SU-DHL-6 (cell line): Measurements from ENCODE around the gene STK40.

ENCODE experiments used
- H2AFZ ChIP-seq: fragments of 200-600 bp; sonication (generic); 2 replicates; pipeline ENCODE4 v1.6.1; 2014; ENCODE audit warnings: low read depth, mild to moderate bottlenecking, moderate library complexity, mixed read lengths, antibody characterized with exemption, low read length; ENCODE audit not compliant: severe bottlenecking
- H3F3A ChIP-seq: fragments of 200-600 bp; shearing (Covaris generic); 2 replicates; pipeline ENCODE4 v1.6.0; 2016; ENCODE audit warnings: antibody characterized with exemption, mild to moderate bottlenecking; ENCODE audit not compliant: insufficient read depth
- H3K27ac ChIP-seq: fragments of 200-600 bp; sonication (generic); 2 replicates; pipeline ENCODE4 v1.5.1; 2016; ENCODE audit warnings: low read depth, mild to moderate bottlenecking, low read length, moderate library complexity, mixed read lengths
- H3K27me3 ChIP-seq: fragments of 200-600 bp; sonication (generic), shearing (Covaris generic); 2 replicates; pipeline ENCODE4 v1.6.0; 2014; ENCODE audit warnings: mild to moderate bottlenecking, low read length
- H3K36me3 ChIP-seq: fragments of 200-600 bp; sonication (generic); 2 replicates; pipeline ENCODE4 v1.6.1; 2014; ENCODE audit warnings: mild to moderate bottlenecking, low read length, mixed read lengths
- H3K4me2 ChIP-seq: fragments of 300-600, 200-600 bp; shearing (Covaris generic), sonication (generic); 2 replicates; pipeline ENCODE4 v1.6.0; 2014; ENCODE audit warnings: low read length, low read depth, mild to moderate bottlenecking; ENCODE audit not compliant: poor library complexity, severe bottlenecking
- H3K4me3 ChIP-seq: fragments of 200-600 bp; sonication (generic); 2 replicates; pipeline ENCODE4 v1.5.1; 2014; ENCODE audit warnings: antibody characterized with exemption, low read length, mild to moderate bottlenecking, mixed read lengths; ENCODE audit not compliant: insufficient read depth, poor library complexity, severe bottlenecking
- H3K79me2 ChIP-seq: fragments of 200-600 bp; sonication (generic); 2 replicates; pipeline ENCODE4 v1.6.1; 2014; ENCODE audit warnings: mild to moderate bottlenecking, low read length, moderate library complexity; ENCODE audit not compliant: insufficient read depth
- H3K9ac ChIP-seq: fragments of 200-600 bp; sonication (generic); 2 replicates; pipeline ENCODE4 v1.7.0; 2014; ENCODE audit warnings: mild to moderate bottlenecking, low read length
- H3K9me2 ChIP-seq: fragments of 200-600 bp; sonication (generic); replicated peaks from 2 replicates; pipeline ENCODE4 v1.6.1; 2014; ENCODE audit warnings: low read length; ENCODE audit not compliant: insufficient read depth
- H3K9me3 ChIP-seq: fragments of 200-600 bp; sonication (generic); 2 replicates; pipeline ENCODE4 v1.6.1; 2014; ENCODE audit warnings: low read length, mixed read lengths; ENCODE audit not compliant: insufficient read depth
- H4K20me1 ChIP-seq: fragments of 200-600 bp; sonication (generic); 2 replicates; pipeline ENCODE4 v1.6.1; 2014; ENCODE audit warnings: low read depth, mild to moderate bottlenecking, antibody characterized with exemption, low read length, moderate library complexity, mixed read lengths
- EZH2phosphoT487 ChIP-seq: fragments of 200-600 bp; sonication (generic), shearing (Covaris generic); conservative IDR thresholded peaks from 2 replicates; pipeline ENCODE4 v1.6.1; 2018; ENCODE audit warnings: mild to moderate bottlenecking, antibody characterized with exemption, low read length, moderate library complexity, mixed read lengths
- TF ChIP-seq, protein P1 (sequence below): fragments of 200-600 bp; sonication (generic); IDR thresholded peaks from one replicate; pipeline ENCODE4 v1.5.1; 2017; ENCODE audit warnings: antibody characterized with exemption, mild to moderate bottlenecking, low read length, moderate library complexity; ENCODE audit not compliant: insufficient read depth, poor library complexity, severe bottlenecking

The STK40 gene

DNA sequence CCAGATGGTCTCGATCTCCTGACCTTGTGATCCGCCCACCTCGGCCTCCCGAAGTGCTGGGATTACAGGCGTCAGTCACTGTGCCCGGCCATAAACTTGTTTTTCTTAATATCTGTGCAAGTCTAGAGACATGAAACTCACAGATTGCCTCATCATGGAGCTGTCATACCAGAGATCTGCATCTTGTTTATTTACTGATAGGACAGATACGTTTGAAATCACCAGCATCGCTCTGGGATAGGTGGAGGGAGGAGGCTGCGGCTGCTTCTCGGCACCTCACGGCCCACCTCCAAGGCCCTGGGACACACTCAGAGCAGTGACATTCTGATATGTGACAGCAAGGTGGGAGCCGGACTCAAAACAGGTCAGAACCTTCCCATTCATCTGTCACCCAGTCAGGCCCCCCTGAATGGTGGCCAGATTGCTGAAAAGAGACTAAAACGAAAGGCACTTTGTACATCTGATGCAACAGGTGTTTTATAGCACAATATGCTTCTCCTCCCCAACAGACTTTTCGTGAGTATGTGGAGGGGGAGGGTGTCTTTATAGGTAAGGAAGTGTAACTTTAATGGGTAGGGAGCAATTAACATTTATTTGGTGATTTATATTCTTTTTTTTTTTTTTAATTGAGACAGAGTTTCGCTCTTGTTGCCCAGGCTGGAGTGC is 30.1 kb upstream of the STK40 start:
- no peaks in the 10 kb centered on the region for H3K9me3 ChIP-seq
- no peaks in the 10 kb centered on the region for H3F3A ChIP-seq
- no peaks in the 10 kb centered on the region for H4K20me1 ChIP-seq
- H3K4me2 ChIP-seq, result no peak overlapping the region
- TF ChIP-seq, protein P1, sequence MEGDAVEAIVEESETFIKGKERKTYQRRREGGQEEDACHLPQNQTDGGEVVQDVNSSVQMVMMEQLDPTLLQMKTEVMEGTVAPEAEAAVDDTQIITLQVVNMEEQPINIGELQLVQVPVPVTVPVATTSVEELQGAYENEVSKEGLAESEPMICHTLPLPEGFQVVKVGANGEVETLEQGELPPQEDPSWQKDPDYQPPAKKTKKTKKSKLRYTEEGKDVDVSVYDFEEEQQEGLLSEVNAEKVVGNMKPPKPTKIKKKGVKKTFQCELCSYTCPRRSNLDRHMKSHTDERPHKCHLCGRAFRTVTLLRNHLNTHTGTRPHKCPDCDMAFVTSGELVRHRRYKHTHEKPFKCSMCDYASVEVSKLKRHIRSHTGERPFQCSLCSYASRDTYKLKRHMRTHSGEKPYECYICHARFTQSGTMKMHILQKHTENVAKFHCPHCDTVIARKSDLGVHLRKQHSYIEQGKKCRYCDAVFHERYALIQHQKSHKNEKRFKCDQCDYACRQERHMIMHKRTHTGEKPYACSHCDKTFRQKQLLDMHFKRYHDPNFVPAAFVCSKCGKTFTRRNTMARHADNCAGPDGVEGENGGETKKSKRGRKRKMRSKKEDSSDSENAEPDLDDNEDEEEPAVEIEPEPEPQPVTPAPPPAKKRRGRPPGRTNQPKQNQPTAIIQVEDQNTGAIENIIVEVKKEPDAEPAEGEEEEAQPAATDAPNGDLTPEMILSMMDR, result no peak
- TF ChIP-seq EZH2phosphoT487, result no peak
- H3K9me2 ChIP-seq, result no peaks in the 10 kb centered on the region
- no peak overlapping the region for H3K9ac ChIP-seq
- no peaks in the 10 kb centered on the region for H3K79me2 ChIP-seq
- H3K36me3 ChIP-seq, result no peaks in the 10 kb centered on the region
- no peak overlapping the region for H3K27ac ChIP-seq
- H3K27me3 ChIP-seq, result no peaks in the 10 kb centered on the region
- no peak overlapping the region for H3K4me3 ChIP-seq
- no peak overlapping the region for H2AFZ ChIP-seq

DNA sequence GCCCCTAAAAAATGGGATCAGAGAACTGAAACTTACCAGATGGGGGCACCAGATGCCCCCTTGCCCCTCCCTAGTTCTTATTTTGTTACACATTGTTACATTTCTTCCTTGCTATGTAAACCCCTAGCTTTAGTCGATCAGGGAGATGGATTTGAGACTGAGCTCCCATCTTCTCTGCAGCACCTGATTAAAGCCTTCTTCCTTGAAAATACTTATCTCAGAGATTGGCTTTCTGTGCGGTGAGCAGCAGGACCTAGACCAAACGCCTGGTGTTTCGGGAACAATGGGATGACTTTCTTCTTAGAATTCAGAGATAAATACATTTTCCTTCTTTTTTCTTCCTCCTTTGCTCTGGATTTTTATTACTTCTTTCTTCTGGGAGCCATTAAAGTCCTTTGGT is 28.7 kb upstream of the STK40 start:
- H3K9me3 ChIP-seq, result no peaks in the 10 kb centered on the region
- no peak overlapping the region for H3K4me2 ChIP-seq
- no peak overlapping the region for H3K9ac ChIP-seq
- no peak overlapping the region for H3K27ac ChIP-seq
- H3K27me3 ChIP-seq, result no peaks in the 10 kb centered on the region
- H3F3A ChIP-seq, result no peaks in the 10 kb centered on the region
- no peak overlapping the region for H2AFZ ChIP-seq
- no peaks in the 10 kb centered on the region for H3K36me3 ChIP-seq
- TF ChIP-seq, protein P1, result no peak
- no peak for TF ChIP-seq EZH2phosphoT487
- H3K4me3 ChIP-seq, result no peak overlapping the region
- no peaks in the 10 kb centered on the region for H3K79me2 ChIP-seq
- no peaks in the 10 kb centered on the region for H3K9me2 ChIP-seq
- H4K20me1 ChIP-seq, result no peaks in the 10 kb centered on the region

DNA sequence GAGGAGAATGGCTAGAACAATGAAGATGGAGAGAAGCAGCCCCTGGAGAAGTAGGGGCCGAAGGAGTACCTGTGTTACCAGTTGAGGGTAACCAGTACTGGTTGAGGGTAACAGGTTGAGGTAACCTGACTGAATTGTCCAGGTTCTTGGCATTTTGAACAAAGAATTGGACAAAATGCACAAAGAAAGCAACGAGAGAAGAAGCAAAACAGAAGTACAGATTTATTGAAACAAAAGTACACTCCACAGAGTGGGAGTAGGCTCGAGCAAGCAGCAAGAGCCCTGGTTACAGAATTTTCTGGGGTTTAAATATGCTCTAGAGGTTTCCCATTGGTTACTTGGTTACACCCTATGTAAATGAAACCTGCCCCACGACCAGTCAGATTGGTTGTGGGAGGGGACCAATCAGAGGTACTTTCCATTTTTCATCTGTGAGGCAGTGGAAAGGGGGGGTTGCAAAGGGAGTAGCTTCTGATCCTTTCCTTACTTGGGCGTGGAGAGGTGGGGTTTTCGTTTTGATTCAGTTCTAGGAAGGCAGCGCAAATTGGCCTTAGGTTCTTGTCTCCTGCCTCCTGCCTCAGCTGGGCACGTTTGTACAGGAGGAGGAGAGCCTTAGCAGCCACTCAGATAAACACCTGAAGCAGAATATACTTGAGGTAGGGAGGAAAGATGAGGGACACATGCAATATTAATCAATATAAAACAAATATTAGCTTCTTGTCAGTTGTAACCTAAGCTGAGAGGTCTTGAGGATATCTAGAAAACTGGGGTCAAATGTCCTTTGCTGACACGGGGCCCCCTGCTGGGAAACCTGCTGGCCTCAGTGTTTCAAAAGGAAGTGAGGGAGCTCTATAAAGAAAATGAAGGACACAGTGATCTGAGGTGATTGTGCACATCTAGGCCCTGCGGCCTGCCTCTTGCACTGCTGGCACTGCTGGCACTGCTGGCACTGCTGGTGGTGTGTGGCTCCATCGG is 26.2 kb upstream of the STK40 start:
- no peak overlapping the region for H2AFZ ChIP-seq
- no peaks in the 10 kb centered on the region for H3K9me3 ChIP-seq
- H3F3A ChIP-seq, result no peaks in the 10 kb centered on the region
- no peak overlapping the region for H3K9ac ChIP-seq
- no peak overlapping the region for H3K4me2 ChIP-seq
- H3K79me2 ChIP-seq, result no peaks in the 10 kb centered on the region
- no peak for TF ChIP-seq EZH2phosphoT487
- TF ChIP-seq, protein P1, result no peak
- no peak overlapping the region for H3K27ac ChIP-seq
- no peaks in the 10 kb centered on the region for H3K36me3 ChIP-seq
- H3K9me2 ChIP-seq, result no peaks in the 10 kb centered on the region
- H3K4me3 ChIP-seq, result no peak overlapping the region
- no peaks in the 10 kb centered on the region for H3K27me3 ChIP-seq
- no peaks in the 10 kb centered on the region for H4K20me1 ChIP-seq
